RWPE1 (cell line): Measurements from ENCODE around the gene MUL1.

ENCODE experiments used
- CTCF ChIA-PET: fragments of 350-600 bp; sonication (Branson Sonifier 250); formaldehyde crosslinking; extraction: SDS; loops from one replicate; lab custom pipeline; 2021; lab: Yijun Ruan, JAX
- POLR2A ChIA-PET: fragments of 400-600 bp; formaldehyde crosslinking; extraction: SDS; loops from one replicate; lab custom pipeline; 2020; ENCODE audit warnings: antibody characterized with exemption; ENCODE audit not compliant: low non-redundant PET; lab: Yijun Ruan, JAX
- DNase-seq: peaks from one replicate; pipeline ENCODE4 v3.0.0; 2012; ENCODE audit warnings: low spot score
- H3K27ac ChIP-seq: fragments of 450-650 bp; 2 replicates; pipeline ENCODE4 v1.5.1; 2017
- CTCF ChIP-seq: fragments of 450-650 bp; conservative IDR thresholded peaks from 2 replicates; pipeline ENCODE4 v1.5.1; 2017; ENCODE audit warnings: low read depth, mild to moderate bottlenecking

Gene MUL1

GRCh38 chr1:20472860-20473711, 34.9 kb downstream of the MUL1 start:
- ChIA-PET POLR2A (interaction anchor here (0.6 kb wide), 2 partner anchors 12 to 330 kb away, joined by 4 read pairs; no protein-coding TSS in a partner anchor), CTCF (interaction anchor here (0.6 kb wide), 1 partner anchor 21 kb away, joined by 4 read pairs; no protein-coding TSS in a partner anchor)
- no peak for DNase-seq
- H3K27ac ChIP-seq = no peak overlapping the region
- no peak for TF ChIP-seq CTCF

GRCh38 chr1:20472121-20472520, 35.8 kb downstream of the MUL1 start:
- H3K27ac ChIP-seq = no peak overlapping the region
- DNase-seq = no peak
- CTCF ChIA-PET = interaction anchor here (0.7 kb wide), 1 partner anchor 293 kb away, joined by 3 read pairs; no protein-coding TSS in a partner anchor
- no peak for TF ChIP-seq CTCF
- POLR2A ChIA-PET = interaction anchor here (0.6 kb wide), 1 partner anchor 12 kb away, joined by 4 read pairs; no protein-coding TSS in a partner anchor

GRCh38 chr1:20470194-20470593, 37.8 kb downstream of the MUL1 start:
- POLR2A ChIA-PET = no interaction called here
- no peak for DNase-seq
- H3K27ac ChIP-seq = no peak overlapping the region
- TF ChIP-seq CTCF = no peak
- CTCF ChIA-PET = interaction anchor here (0.6 kb wide), 1 partner anchor 286 kb away, joined by 4 read pairs; no protein-coding TSS in a partner anchor

GRCh38 chr1:20469406-20470076, 38.4 kb downstream of the MUL1 start:
- no peak overlapping the region for H3K27ac ChIP-seq
- no peak for TF ChIP-seq CTCF
- DNase-seq = no peak
- ChIA-PET POLR2A (no interaction called here), CTCF (no interaction called here)

GRCh38 chr1:20466273-20466672, 41.7 kb downstream of the MUL1 start:
- CTCF ChIA-PET = no interaction called here
- POLR2A ChIA-PET = no interaction called here
- no peak for TF ChIP-seq CTCF
- H3K27ac ChIP-seq = no peak overlapping the region
- DNase-seq = no peak

- H3K27ac ChIP-seq = no peak overlapping the region
- no peak for TF ChIP-seq CTCF
- CTCF ChIA-PET = interaction anchor here (0.7 kb wide), 1 partner anchor 258 kb away, joined by 3 read pairs; no protein-coding TSS in a partner anchor
- POLR2A ChIA-PET = no interaction called here
- DNase-seq = no peak
These were observed 42.8 kb downstream of the MUL1 start for GRCh38 chr1:20465187-20465586.
